MCF 10A (cell line): ENCODE data around the gene CACNA2D4. TPM values are rescaled to one million over a fixed set of nuclear protein-coding genes. Genes with fewer than 3 reads are reported as not detected.

Experiments
- BruUV-seq: library from RNA; stranded (reverse); fragments of 400-500 nt; replicated peaks from 2 replicates; lab custom pipeline; 2021; lab: Mats Ljungman, UMichigan
- CTCF ChIA-PET: fragments of 300-600 bp; sonication (Branson Sonifier 250); formaldehyde crosslinking; extraction: SDS; loops from one replicate; lab custom pipeline; 2021; ENCODE audit warnings: antibody characterized with exemption, inconsistent platforms; lab: Yijun Ruan, JAX
- POLR2A ChIA-PET: fragments of 300-600, 350-650 bp; sonication (Branson Sonifier 250); formaldehyde crosslinking; extraction: SDS; loops from one replicate; lab custom pipeline; 2020; ENCODE audit warnings: antibody characterized with exemption, inconsistent platforms; lab: Yijun Ruan, JAX
- DNase-seq: peaks from one replicate; pipeline ENCODE4 v3.0.0-alpha.2; 2018; ENCODE audit not compliant: unreplicated experiment
- H3K27ac Mint-ChIP-seq: one replicate; pipeline ENCODE4 v1.8.0; 2022; ENCODE audit warnings: mild to moderate bottlenecking, low read depth, mixed read lengths; ENCODE audit not compliant: unreplicated experiment
- H3K27me3 Mint-ChIP-seq: one replicate; pipeline ENCODE4 v1.8.0; 2022; ENCODE audit warnings: mixed read lengths; ENCODE audit not compliant: insufficient read depth, unreplicated experiment
- H3K36me3 Mint-ChIP-seq: one replicate; pipeline ENCODE4 v1.8.0; 2022; ENCODE audit warnings: mild to moderate bottlenecking, moderate library complexity, mixed read lengths; ENCODE audit not compliant: insufficient read depth, unreplicated experiment
- H3K4me1 Mint-ChIP-seq: one replicate; pipeline ENCODE4 v1.8.0; 2022; ENCODE audit warnings: mixed read lengths; ENCODE audit not compliant: insufficient read depth, unreplicated experiment
- H3K4me3 Mint-ChIP-seq: one replicate; pipeline ENCODE4 v1.8.0; 2022; ENCODE audit warnings: mild to moderate bottlenecking, moderate library complexity, mixed read lengths; ENCODE audit not compliant: unreplicated experiment
- H3K9me3 Mint-ChIP-seq: one replicate; pipeline ENCODE4 v1.8.0; 2022; ENCODE audit warnings: mixed read lengths; ENCODE audit not compliant: unreplicated experiment
- CTCF ChIP-seq: fragments of 200-600 bp; IDR thresholded peaks from one replicate; pipeline ENCODE4 v1.8.0; 2022; ENCODE audit warnings: antibody characterized with exemption, mild to moderate bottlenecking; ENCODE audit not compliant: unreplicated experiment
- intact Hi-C: fragments of 100-400 bp; cut with micrococcal nuclease; formaldehyde crosslinking; loops from 2 replicates; pipeline ENCODE4 v1.14.1; 2022
- total RNA-seq: library from RNA; stranded (reverse); gene quantifications from 2 replicates; pipeline ENCODE4 v1.2.3, GENCODE V29; 2022

Gene CACNA2D4
- total RNA-seq, 1 experiment from 2014 or later: not detected

- BruUV-seq: no TSS peak
- no peak for DNase-seq
- POLR2A ChIA-PET: no interaction called here
- CTCF ChIA-PET: interaction anchor here (0.7 kb wide), 1 partner anchor 229 kb away, joined by 4 read pairs; no protein-coding TSS in a partner anchor
- intact Hi-C loops: no loop called here
- H3K4me1 Mint-ChIP-seq: no peaks in the 10 kb centered on the region
- no peak overlapping the region for H3K27ac Mint-ChIP-seq
- H3K9me3 Mint-ChIP-seq: peaks cover 6% of the 10 kb centered on the region
- H3K4me3 Mint-ChIP-seq: no peak overlapping the region
- no peak for TF ChIP-seq CTCF
- peaks cover 58% of the 10 kb centered on the region for H3K27me3 Mint-ChIP-seq
- H3K36me3 Mint-ChIP-seq: no peaks in the 10 kb centered on the region
Measured at GRCh38 chr12:1864867-1865266, 53.6 kb downstream of the CACNA2D4 start.

- Mint-ChIP-seq H3K4me1 (peaks cover 3% of the 10 kb centered on the region), H3K27me3 (peaks cover 54% of the 10 kb centered on the region), H3K36me3 (no peaks in the 10 kb centered on the region), H3K27ac (no peak overlapping the region), H3K9me3 (peaks cover 2% of the 10 kb centered on the region), H3K4me3 (no peak overlapping the region)
- POLR2A ChIA-PET: no interaction called here
- intact Hi-C loops: no loop called here
- no peak for DNase-seq
- no TSS peak for BruUV-seq
- no peak for TF ChIP-seq CTCF
- CTCF ChIA-PET: no interaction called here
Measured at GRCh38 chr12:1864456-1864855, 54.0 kb downstream of the CACNA2D4 start.

GRCh38 chr12:1863823-1864222, 54.6 kb downstream of the CACNA2D4 start:
- H3K36me3 Mint-ChIP-seq: no peaks in the 10 kb centered on the region
- no peaks in the 10 kb centered on the region for H3K9me3 Mint-ChIP-seq
- intact Hi-C loops: no loop called here
- CTCF ChIA-PET: interaction anchor here (0.6 kb wide), 1 partner anchor 76 kb away, joined by 3 read pairs; no protein-coding TSS in a partner anchor
- peaks cover 48% of the 10 kb centered on the region for H3K27me3 Mint-ChIP-seq
- BruUV-seq: no TSS peak
- H3K4me3 Mint-ChIP-seq: no peak overlapping the region
- no peak overlapping the region for H3K27ac Mint-ChIP-seq
- peaks cover 5% of the 10 kb centered on the region for H3K4me1 Mint-ChIP-seq
- POLR2A ChIA-PET: no interaction called here
- no peak for TF ChIP-seq CTCF
- DNase-seq: no peak

- BruUV-seq: no TSS peak
- ChIA-PET POLR2A (interaction anchor here (0.6 kb wide), 1 partner anchor 42 kb away, joined by 4 read pairs; no protein-coding TSS in a partner anchor), CTCF (interaction anchor here (0.5 to 0.6 kb wide), 2 partner anchors 22 to 77 kb away, joined by 3 read pairs; no protein-coding TSS in a partner anchor)
- Mint-ChIP-seq H3K36me3 (no peaks in the 10 kb centered on the region), H3K27ac (no peak overlapping the region), H3K4me3 (no peak overlapping the region), H3K9me3 (no peaks in the 10 kb centered on the region), H3K4me1 (peaks cover 5% of the 10 kb centered on the region), H3K27me3 (peaks cover 39% of the 10 kb centered on the region)
- no peak for TF ChIP-seq CTCF
- no peak for DNase-seq
- intact Hi-C loops: no loop called here
Measured at GRCh38 chr12:1862973-1863372, 55.5 kb downstream of the CACNA2D4 start.
